A549 (cell line): ENCODE results near the gene PAPSS2. TPM values are rescaled to one million over a fixed set of nuclear protein-coding genes. Genes with fewer than 3 reads are reported as not detected.

ENCODE experiments used
- ATAC-seq, 2 experiments: fragments of 200-7000 bp in 1 of 2; fragments of >200 bp in 1 of 2; cut with Nextera tagmentation in 1 of 2; cut with Tn5 transposase in 1 of 2; 3 replicates each; pipeline versions ENCODE4 v1.8.0 to v1.9.1; 2018 to 2020; ENCODE audit warnings: mild to moderate bottlenecking in 1 of 2, moderate library complexity in 1 of 2
- CTCF ChIA-PET: fragments of 300-600 bp; sonication (Branson Sonifier 250); formaldehyde crosslinking; extraction: SDS; loops from one replicate; lab custom pipeline; 2021; ENCODE audit warnings: antibody characterized with exemption, inconsistent platforms; lab: Yijun Ruan, JAX
- POLR2A ChIA-PET: fragments of 350-600 bp; formaldehyde crosslinking; extraction: SDS; loops from one replicate; lab custom pipeline; 2021; ENCODE audit warnings: antibody characterized with exemption, inconsistent platforms; lab: Yijun Ruan, JAX
- DNase-seq, 2 experiments: peaks; one replicate each; pipeline versions ENCODE4 v3.0.0 to v3.0.0-alpha.2; 2011 to 2016; ENCODE audit warnings: low read depth in 1 of 2, low spot score in 1 of 2
- FAIRE-seq: peaks from 2 replicates; lab custom pipeline; 2011; peaks lifted over from hg19 to GRCh38; lab: Jason Lieb, UNC
- H3K27ac ChIP-seq, 2 experiments: fragments of >200 bp; sonication (Bioruptor Twin); formaldehyde crosslinking; 3 replicates each; pipeline ENCODE4 v1.5.1; 2016 to 2017
- H3K4me1 ChIP-seq: fragments of >200 bp; sonication (Bioruptor Twin); formaldehyde crosslinking; 3 replicates; pipeline ENCODE4 v1.6.1; 2016
- H3K4me2 ChIP-seq: fragments of >200 bp; sonication (Bioruptor Twin); formaldehyde crosslinking; 3 replicates; pipeline ENCODE4 v1.6.1; 2016
- H3K4me3 ChIP-seq: fragments of >200 bp; sonication (Bioruptor Twin); formaldehyde crosslinking; 3 replicates; pipeline ENCODE4 v1.5.1; 2016
- H3K9me3 ChIP-seq: fragments of >200 bp; sonication (Bioruptor Twin); formaldehyde crosslinking; 3 replicates; pipeline ENCODE4 v1.6.1; 2016
- BHLHE40 ChIP-seq: IDR thresholded peaks from 2 replicates; pipeline ENCODE4 v1.6.1; 2012; ENCODE audit warnings: low read depth, low read length, inconsistent platforms
- CBX2 ChIP-seq: fragments of 200-600 bp; sonication (generic); IDR thresholded peaks from 2 replicates; pipeline ENCODE4 v1.6.1; 2016; ENCODE audit warnings: low read depth, mild to moderate bottlenecking, borderline replicate concordance
- CBX8 ChIP-seq: fragments of 200-600 bp; sonication (generic); IDR thresholded peaks from 2 replicates; pipeline ENCODE4 v1.6.1; 2016
- CHD2 ChIP-seq: fragments of 150-350 bp; IDR thresholded peaks from 2 replicates; pipeline ENCODE4 v1.6.1; 2014; ENCODE audit warnings: low read length; ENCODE audit not compliant: partially characterized antibody
- EHF ChIP-seq: fragments of 250-450 bp; sonication (Bioruptor Pico); IDR thresholded peaks from 2 replicates; pipeline ENCODE4 v1.5.0; 2020; ENCODE audit warnings: mild to moderate bottlenecking
- FOSB ChIP-seq: fragments of 250-450 bp; sonication (Bioruptor Pico); IDR thresholded peaks from 2 replicates; pipeline ENCODE4 v1.5.0; 2020; ENCODE audit warnings: mild to moderate bottlenecking, moderate library complexity
- FOSL2 ChIP-seq, 2 experiments: fragments of 450-650 bp in 1 of 2; fragments of >200 bp in 1 of 2; sonication (Bioruptor Twin) in 1 of 2; formaldehyde crosslinking; IDR thresholded peaks; 2 replicates each; pipeline versions ENCODE4 v1.5.0 to v1.6.1; 2016 to 2020; ENCODE audit warnings: mild to moderate bottlenecking in 1 of 2, moderate library complexity in 1 of 2
- FOXS1 ChIP-seq: fragments of 250-450 bp; sonication (Bioruptor Pico); IDR thresholded peaks from 2 replicates; pipeline ENCODE4 v1.5.0; 2020; ENCODE audit warnings: mild to moderate bottlenecking, moderate library complexity
- GATA3 ChIP-seq: IDR thresholded peaks from 2 replicates; pipeline ENCODE4 v1.6.1; 2012; ENCODE audit warnings: borderline replicate concordance
- HOXA7 ChIP-seq: fragments of 250-450 bp; sonication (Bioruptor Pico); IDR thresholded peaks from 2 replicates; pipeline ENCODE4 v1.5.0; 2020; ENCODE audit warnings: mild to moderate bottlenecking, moderate library complexity
- JUN ChIP-seq, 2 experiments: fragments of >200 bp; sonication (Bioruptor Twin); formaldehyde crosslinking; IDR thresholded peaks; 2 replicates in 1 of 2; 3 replicates in 1 of 2; pipeline ENCODE4 v1.6.1; 2016 to 2017
- JUNB ChIP-seq: fragments of >200 bp; sonication (Bioruptor Twin); formaldehyde crosslinking; IDR thresholded peaks from 2 replicates; pipeline ENCODE4 v1.6.1; 2016
- MYC ChIP-seq: IDR thresholded peaks from 2 replicates; pipeline ENCODE4 v1.6.1; 2012; ENCODE audit warnings: mild to moderate bottlenecking, inconsistent platforms, low read length, improper control_type of control experiment, borderline replicate concordance
- NR3C1 ChIP-seq: fragments of >200 bp; sonication (Bioruptor Twin); formaldehyde crosslinking; IDR thresholded peaks from 3 replicates; pipeline ENCODE4 v1.6.1; 2017
- POLR2A ChIP-seq: IDR thresholded peaks from 2 replicates; pipeline ENCODE4 v1.6.1; 2012; ENCODE audit warnings: mild to moderate bottlenecking, low read length
- RAD21 ChIP-seq, 2 experiments: fragments of >200 bp in 1 of 2; sonication (Bioruptor Twin) in 1 of 2; formaldehyde crosslinking in 1 of 2; IDR thresholded peaks in 1 of 2; conservative IDR thresholded peaks in 1 of 2; 2 replicates in 1 of 2; 3 replicates in 1 of 2; pipeline ENCODE4 v1.6.1; 2012 to 2018; ENCODE audit warnings: inconsistent platforms in 1 of 2
- RARB ChIP-seq: fragments of 250-450 bp; sonication (Bioruptor Pico); IDR thresholded peaks from 2 replicates; pipeline ENCODE4 v1.8.0; 2021; ENCODE audit warnings: mild to moderate bottlenecking, moderate library complexity
- RCOR1 ChIP-seq: fragments of 150-350 bp; IDR thresholded peaks from 2 replicates; pipeline ENCODE4 v1.6.1; 2014; ENCODE audit warnings: antibody characterized with exemption, low read length, low read depth
- RNF2 ChIP-seq: fragments of 200-600 bp; sonication (generic); IDR thresholded peaks from 2 replicates; pipeline ENCODE4 v1.6.1; 2016; ENCODE audit warnings: low read depth, mild to moderate bottlenecking, antibody characterized with exemption, moderate library complexity, borderline replicate concordance
- TFCP2L1 ChIP-seq: fragments of 250-450 bp; sonication (Bioruptor Pico); IDR thresholded peaks from 2 replicates; pipeline ENCODE4 v1.5.0; 2021; ENCODE audit warnings: mild to moderate bottlenecking
- ZC3H11A ChIP-seq: fragments of 450-650 bp; IDR thresholded peaks from 2 replicates; pipeline ENCODE4 v1.6.1; 2014; ENCODE audit warnings: antibody characterized with exemption, mild to moderate bottlenecking
- ZFP36 ChIP-seq: fragments of 450-650 bp; IDR thresholded peaks from 2 replicates; pipeline ENCODE4 v1.6.1; 2014; ENCODE audit warnings: borderline replicate concordance; ENCODE audit not compliant: partially characterized antibody
- WGBS: methylation state at CpG from one replicate; pipeline ENCODE4 v1.1.6; 2017; ENCODE audit errors: missing lambda C conversion rate; 5-methylcytosine and 5-hydroxymethylcytosine counted together
- polyA plus RNA-seq, 4 experiments: library from polyadenylated mRNA; depleted of rRNA in 3 of 4; stranded (reverse); fragments of >200 nt; fragmentation: RNase III in 1 of 4; extraction: RNeasy Plus Mini Kit Qiagen cat#74134 plus additional on column Dnase treatment in 1 of 4; gene quantifications; 2 replicates in 3 of 4; 3 replicates in 1 of 4; pipeline ENCODE4 v1.2.3, GENCODE V29; 2011 to 2017
- TF ChIP-seq, protein P1 (sequence below): IDR thresholded peaks from 2 replicates; pipeline ENCODE4 v1.6.1; 2012
- TF ChIP-seq, protein P2 (sequence below): fragments of >200 bp; sonication (Bioruptor Twin); formaldehyde crosslinking; IDR thresholded peaks from 2 replicates; pipeline ENCODE4 v1.6.1; 2016
- TF ChIP-seq, protein P3 (sequence below): fragments of 150-350 bp; IDR thresholded peaks from 2 replicates; pipeline ENCODE4 v1.6.1; 2014; ENCODE audit warnings: low read depth, mild to moderate bottlenecking, low read length

The PAPSS2 gene
- polyA plus RNA-seq, 2 of the 4 experiments (the other 2 are of a cell fraction): 27.7 to 29.0 TPM

DNA sequence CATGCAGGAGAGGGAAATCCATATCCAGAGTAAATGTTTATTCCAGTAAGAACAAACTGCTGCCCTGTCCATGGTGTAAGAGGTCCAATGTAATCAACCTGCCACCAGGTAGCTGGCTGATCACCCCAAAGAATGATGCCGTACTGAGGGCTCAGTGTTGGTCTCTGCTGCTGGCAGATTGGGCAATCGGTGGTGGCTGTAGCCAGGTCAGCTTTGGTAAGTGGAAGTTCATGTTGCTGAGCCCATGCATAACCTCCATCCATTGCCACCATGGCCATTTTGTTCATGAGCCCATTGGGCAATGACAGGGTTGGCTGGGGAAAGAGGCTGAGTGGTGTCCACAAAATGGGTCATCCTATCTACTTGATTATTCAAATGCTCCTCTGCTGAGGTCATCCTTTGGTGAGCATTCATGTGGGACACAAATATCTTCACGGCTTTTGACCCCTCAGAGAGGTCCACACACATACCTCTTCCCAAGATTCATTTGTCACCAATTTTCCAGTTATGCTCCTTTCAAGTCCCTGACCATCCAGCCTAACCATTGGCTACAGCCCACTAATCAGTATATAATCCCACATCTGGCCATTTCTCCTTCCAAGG lies 23.3 kb upstream of the PAPSS2 start (continued):
- TF ChIP-seq, protein P1, sequence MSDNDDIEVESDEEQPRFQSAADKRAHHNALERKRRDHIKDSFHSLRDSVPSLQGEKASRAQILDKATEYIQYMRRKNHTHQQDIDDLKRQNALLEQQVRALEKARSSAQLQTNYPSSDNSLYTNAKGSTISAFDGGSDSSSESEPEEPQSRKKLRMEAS: no peak
- TF ChIP-seq, protein P2, sequence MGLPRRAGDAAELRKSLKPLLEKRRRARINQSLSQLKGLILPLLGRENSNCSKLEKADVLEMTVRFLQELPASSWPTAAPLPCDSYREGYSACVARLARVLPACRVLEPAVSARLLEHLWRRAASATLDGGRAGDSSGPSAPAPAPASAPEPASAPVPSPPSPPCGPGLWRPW: no peak
- TF ChIP-seq POLR2A (no peak), FOXS1 (CRISPR knock-in tag) (no peak)

DNA sequence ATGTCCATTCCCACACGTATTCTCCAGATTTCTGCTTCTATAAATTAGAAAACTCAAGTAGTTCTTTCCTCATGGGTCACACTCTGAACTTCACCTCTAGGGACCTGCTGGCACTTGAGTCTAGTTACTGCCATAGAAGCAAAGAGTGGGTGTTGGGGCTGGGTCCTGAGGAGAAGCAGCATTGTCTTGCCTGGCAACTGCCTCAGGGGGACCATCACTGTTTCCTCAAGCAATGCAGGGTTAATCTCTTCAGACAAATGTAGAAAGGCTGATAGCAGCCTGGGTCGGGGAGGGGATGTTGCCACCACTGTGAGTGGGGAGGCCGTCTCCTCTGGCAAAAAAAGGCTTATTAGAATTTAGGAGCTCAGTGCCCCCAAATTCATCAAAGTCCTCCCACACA lies 20.2 kb upstream of the PAPSS2 start:
- Histone ChIP-seq H3K4me1 (peaks cover 10% of the 10 kb centered on the region; the same call in 2 of the 3 replicates), H3K4me2 (no peak overlapping the region), H3K4me3 (no peak overlapping the region), H3K27ac (no peak overlapping the region), H3K9me3 (no peaks in the 10 kb centered on the region)
- no peak for DNase-seq
- 76% methylated on average over 3 of the region's 3 CpGs for WGBS
- TF ChIP-seq HOXA7 (no peak), TFCP2L1 (CRISPR knock-in tag) (no peak), RCOR1 (no peak), JUN (IDR thresholded peaks at IDR 0.05) (no peak), RNF2 (no peak), NR3C1 (no peak), MYC (no peak), EHF (CRISPR knock-in tag) (no peak), JUNB (no peak), CBX2 (no peak), FOSB (no peak), BHLHE40 (no peak), FOSL2 (IDR thresholded peaks at IDR 0.05) (no peak), FOSL2 (CRISPR knock-in tag; IDR thresholded peaks at IDR 0.05) (no peak), CHD2 (no peak), CBX8 (no peak), GATA3 (no peak)
- TF ChIP-seq, protein P2: no peak
- TF ChIP-seq, protein P1: no peak
- ChIA-PET CTCF (no interaction called here), POLR2A (no interaction called here)
- no peak for ATAC-seq
- FAIRE-seq: no peak

DNA sequence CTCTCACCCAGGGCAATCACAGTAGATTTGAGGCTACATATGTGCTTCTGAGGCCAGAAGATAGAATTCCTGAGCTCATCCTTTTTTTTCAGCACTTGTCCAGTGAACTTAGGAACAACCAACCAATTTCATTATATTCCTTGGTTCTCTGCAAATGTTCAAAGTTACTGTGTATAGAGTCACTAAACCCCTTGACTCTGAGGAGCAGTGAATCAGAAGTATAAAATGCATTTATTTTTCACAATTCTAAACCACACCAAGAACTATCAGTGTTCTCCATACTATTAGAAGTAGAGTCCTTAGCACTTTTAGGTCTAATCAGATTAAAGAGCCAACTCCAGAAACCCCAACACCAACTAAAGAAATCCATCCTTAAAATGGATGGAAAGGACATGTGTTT lies 19.6 kb upstream of the PAPSS2 start:
- Histone ChIP-seq H3K4me1 (peaks cover 10% of the 10 kb centered on the region; the same call in 2 of the 3 replicates), H3K4me2 (no peak overlapping the region), H3K4me3 (no peak overlapping the region), H3K27ac (no peak overlapping the region), H3K9me3 (no peaks in the 10 kb centered on the region)
- ATAC-seq (no peak), DNase-seq (no peak), FAIRE-seq (no peak)
- ChIA-PET POLR2A (no interaction called here), CTCF (interaction anchor here (0.9 kb wide), 1 partner anchor 33 kb away, joined by 4 read pairs; no protein-coding TSS in a partner anchor)
- TF ChIP-seq ZFP36 (no peak), RARB (CRISPR knock-in tag) (no peak), RAD21 (conservative IDR thresholded peaks at IDR 0.05 in 1 of 2, IDR thresholded peaks at IDR 0.05 in 1 of 2) (no peak), ZC3H11A (no peak)
- TF ChIP-seq, protein P2: no peak
- TF ChIP-seq, protein P3, sequence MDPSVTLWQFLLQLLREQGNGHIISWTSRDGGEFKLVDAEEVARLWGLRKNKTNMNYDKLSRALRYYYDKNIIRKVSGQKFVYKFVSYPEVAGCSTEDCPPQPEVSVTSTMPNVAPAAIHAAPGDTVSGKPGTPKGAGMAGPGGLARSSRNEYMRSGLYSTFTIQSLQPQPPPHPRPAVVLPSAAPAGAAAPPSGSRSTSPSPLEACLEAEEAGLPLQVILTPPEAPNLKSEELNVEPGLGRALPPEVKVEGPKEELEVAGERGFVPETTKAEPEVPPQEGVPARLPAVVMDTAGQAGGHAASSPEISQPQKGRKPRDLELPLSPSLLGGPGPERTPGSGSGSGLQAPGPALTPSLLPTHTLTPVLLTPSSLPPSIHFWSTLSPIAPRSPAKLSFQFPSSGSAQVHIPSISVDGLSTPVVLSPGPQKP: no peak
